ENCODE data around the gene LOXHD1. TPM values are rescaled to one million over a fixed set of nuclear protein-coding genes. Genes with fewer than 3 reads are reported as not detected.

LOXHD1 gene
- total RNA-seq, 6 experiments from 2014 or later, result not detected

GRCh38 chr18:46474487-46475389 lies 182.3 kb downstream of the LOXHD1 start:
- no peak overlapping the region for H3K27ac ChIP-seq

GRCh38 chr18:46471809-46472498 lies 185.1 kb downstream of the LOXHD1 start:
- H3K27ac ChIP-seq, result no peak overlapping the region
- no peak for TF ChIP-seq CTCF (IDR thresholded peaks at IDR 0.05)
- TF ChIP-seq POLR2A (IDR thresholded peaks at IDR 0.05), result no peak
- no peaks in the 10 kb centered on the region for H3K4me1 ChIP-seq
- H3K36me3 ChIP-seq, result no peaks in the 10 kb centered on the region
- no peaks in the 10 kb centered on the region for H3K27me3 ChIP-seq
- 71% methylated on average over 3 of the region's 3 CpGs for WGBS (ENCODE audit: insufficient coverage, low coverage, low lambda C conversion rate, missing lambda C conversion rate)
- intact Hi-C loops (cut with DNase I), result no loop called here
- ATAC-seq (no peak), DNase-seq (no peak)
- no peaks in the 10 kb centered on the region for H3K9me3 ChIP-seq
- H3K4me3 ChIP-seq, result no peak overlapping the region

More at GRCh38 chr18:46474487-46475389, 182.3 kb downstream of the LOXHD1 start:
- H3K4me3 ChIP-seq, result no peak overlapping the region
- H3K9me3 ChIP-seq, result no peaks in the 10 kb centered on the region
- H3K36me3 ChIP-seq, result no peaks in the 10 kb centered on the region
- no peaks in the 10 kb centered on the region for H3K27me3 ChIP-seq
- no peaks in the 10 kb centered on the region for H3K4me1 ChIP-seq
- DNase-seq, result no peak
- intact Hi-C loops (cut with DNase I), result no loop called here
- 47% methylated on average over 4 of the region's 14 CpGs for WGBS (ENCODE audit: insufficient coverage, low coverage, low lambda C conversion rate, missing lambda C conversion rate)
- no peak for TF ChIP-seq CTCF (IDR thresholded peaks at IDR 0.05)
- no peak for TF ChIP-seq POLR2A (IDR thresholded peaks at IDR 0.05)
- peak in 1 of 4 donors; percentile 19 for ATAC-seq

- 72% methylated on average over 3 of the region's 3 CpGs for WGBS (ENCODE audit: insufficient coverage, low coverage, low lambda C conversion rate, missing lambda C conversion rate)
- Histone ChIP-seq H3K27ac (no peak overlapping the region), H3K9me3 (no peaks in the 10 kb centered on the region), H3K36me3 (no peaks in the 10 kb centered on the region), H3K4me3 (no peak overlapping the region), H3K4me1 (no peaks in the 10 kb centered on the region), H3K27me3 (no peaks in the 10 kb centered on the region)
- intact Hi-C loops (cut with DNase I), result no loop called here
- ATAC-seq (no peak), DNase-seq (no peak)
- no peak for TF ChIP-seq POLR2A (IDR thresholded peaks at IDR 0.05)
- TF ChIP-seq CTCF (IDR thresholded peaks at IDR 0.05), result no peak
Observed at GRCh38 chr18:46470714-46471113, 186.3 kb downstream of the LOXHD1 start.

GRCh38 chr18:46469186-46469915 lies 187.7 kb downstream of the LOXHD1 start:
- intact Hi-C loops (cut with DNase I), result no loop called here
- 67% methylated on average over 2 of the region's 3 CpGs for WGBS (ENCODE audit: insufficient coverage, low coverage, low lambda C conversion rate, missing lambda C conversion rate)
- no peak overlapping the region for H3K4me3 ChIP-seq
- no peaks in the 10 kb centered on the region for H3K9me3 ChIP-seq
- TF ChIP-seq POLR2A (IDR thresholded peaks at IDR 0.05), result no peak
- no peak for TF ChIP-seq CTCF (IDR thresholded peaks at IDR 0.05)
- no peaks in the 10 kb centered on the region for H3K36me3 ChIP-seq
- no peak overlapping the region for H3K27ac ChIP-seq
- no peaks in the 10 kb centered on the region for H3K27me3 ChIP-seq
- H3K4me1 ChIP-seq, result no peaks in the 10 kb centered on the region
- no peak for ATAC-seq
- DNase-seq, result no peak
